Breast epithelium (tissue), 3 donors: ENCODE data around the gene PDYN.

ENCODE experiments used
- CTCF ChIP-seq, 3 donors: fragments of 450-650 bp; IDR thresholded peaks; one replicate each; pipeline ENCODE4 v1.5.1; 2016 to 2017; ENCODE audit warnings: antibody characterized with exemption in 3 of 3, mild to moderate bottlenecking in 3 of 3, moderate library complexity in 3 of 3
- POLR2A ChIP-seq: fragments of 450-650 bp; IDR thresholded peaks from one replicate; pipeline ENCODE4 v1.6.1; 2016; ENCODE audit warnings: antibody characterized with exemption, mild to moderate bottlenecking, moderate library complexity
- POLR2AphosphoS5 ChIP-seq, 3 donors: sonication (generic); formaldehyde crosslinking; IDR thresholded peaks; one replicate each; pipeline ENCODE4 v1.6.1; 2017; ENCODE audit warnings: antibody characterized with exemption in 3 of 3

GRCh38 chr20:1946762-1947534 lies 46.9 kb downstream of the PDYN start:
- TF ChIP-seq CTCF (IDR thresholded peaks at IDR 0.05) (no peak), POLR2A (no peak), POLR2AphosphoS5 (IDR thresholded peaks at IDR 0.05) (no peak)
